Activated T-helper 1 cell treated with Interleukin-2 at 50 U/mL for 16 hours (primary cell): Measurements from ENCODE around the gene IZUMO4.
"Not testable (repeated sequence)": the region's sequence is repeated elsewhere in the genome, so short reads cannot be mapped to it uniquely, and the experiment has no call there.

Experiments used
- DNase-seq: peaks from one replicate; pipeline ENCODE4 v3.0.0-alpha.2; 2020; ENCODE audit warnings: low read depth

Gene IZUMO4

DNA sequence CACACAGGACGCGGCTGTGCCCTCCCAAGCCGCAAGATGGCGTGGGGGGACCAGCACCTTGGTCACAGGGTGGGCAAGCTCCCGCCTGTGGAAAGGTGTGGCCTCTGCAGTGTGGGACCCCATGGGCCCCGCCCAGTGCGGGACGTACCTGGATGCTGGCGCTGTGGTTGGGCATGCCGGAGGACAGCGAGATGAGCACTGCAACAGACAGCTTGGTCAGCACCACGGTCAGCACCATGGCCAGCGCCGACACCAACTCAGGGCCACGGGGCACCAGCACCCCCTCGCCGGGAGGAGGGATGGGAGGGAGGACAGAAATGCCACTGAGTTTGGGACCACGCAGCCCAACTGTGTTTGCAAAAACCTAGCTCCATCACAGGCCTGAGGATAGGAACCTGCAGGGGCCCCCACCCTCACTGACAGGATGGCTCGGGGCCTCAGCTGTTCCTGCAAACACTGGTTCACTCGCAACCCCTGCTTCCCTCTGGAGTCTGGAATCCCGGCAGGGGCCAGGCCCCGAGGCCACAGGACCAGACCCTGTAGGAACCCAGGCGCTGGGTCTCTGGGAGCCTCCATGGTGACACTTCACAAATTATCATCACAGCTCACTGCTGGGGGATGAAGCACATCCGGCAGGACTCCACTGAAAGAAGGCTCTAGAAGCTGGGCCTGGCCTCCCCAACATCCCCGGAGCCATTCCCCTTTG, 27.1 kb downstream of the IZUMO4 start:
- DNase-seq: no peak

DNA sequence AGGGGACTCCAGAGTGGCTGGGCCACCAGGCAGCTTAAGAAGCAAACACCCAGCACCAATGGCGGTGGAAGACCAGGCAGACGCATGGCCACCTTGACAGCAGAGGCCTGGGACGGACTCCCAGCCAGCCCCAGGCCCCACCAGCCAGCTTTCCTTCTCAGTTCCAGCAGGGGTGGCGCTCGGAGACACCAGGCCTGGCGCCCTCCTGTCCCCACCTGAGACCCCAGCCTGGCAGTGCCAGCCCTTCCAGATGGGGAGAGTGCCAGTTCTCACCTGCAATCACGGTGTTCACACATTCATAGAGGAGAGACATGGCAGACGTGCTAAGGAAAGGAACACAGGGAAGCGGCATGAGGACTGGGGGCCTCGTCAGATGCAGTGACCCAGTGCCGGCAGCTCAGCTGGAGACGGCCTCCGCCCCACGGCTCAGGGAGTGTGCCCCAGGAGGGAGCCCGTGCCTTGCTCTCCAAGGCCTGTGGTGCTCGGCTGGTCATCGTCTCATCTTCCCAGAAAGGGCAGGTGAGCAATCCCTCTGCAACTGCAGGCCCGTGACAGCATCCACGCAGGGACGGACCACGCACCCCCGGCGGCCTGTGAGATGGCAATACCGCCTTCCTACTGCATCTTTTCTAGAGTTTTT, 30.3 kb downstream of the IZUMO4 start:
- DNase-seq: no peak

DNA sequence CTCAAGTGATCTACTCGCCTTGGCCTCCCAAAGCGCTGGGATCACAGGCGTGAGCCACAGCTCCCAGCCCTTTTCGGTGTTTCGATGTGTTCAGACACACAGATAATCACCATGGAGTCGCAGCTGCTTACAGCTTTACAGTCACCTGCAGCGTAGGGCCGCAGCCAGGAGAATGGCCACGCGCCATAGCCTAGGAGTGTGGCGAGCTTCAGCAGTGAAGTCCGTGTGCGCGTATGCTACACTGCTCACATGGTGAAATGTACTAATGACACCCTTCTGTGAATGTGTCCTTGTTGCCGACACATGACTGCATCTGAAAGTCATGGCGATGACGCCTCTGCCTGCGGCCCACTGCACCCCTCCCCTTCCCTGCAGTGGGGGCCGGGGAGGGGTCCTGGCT, 31.0 kb downstream of the IZUMO4 start:
- DNase-seq: no peak

DNA sequence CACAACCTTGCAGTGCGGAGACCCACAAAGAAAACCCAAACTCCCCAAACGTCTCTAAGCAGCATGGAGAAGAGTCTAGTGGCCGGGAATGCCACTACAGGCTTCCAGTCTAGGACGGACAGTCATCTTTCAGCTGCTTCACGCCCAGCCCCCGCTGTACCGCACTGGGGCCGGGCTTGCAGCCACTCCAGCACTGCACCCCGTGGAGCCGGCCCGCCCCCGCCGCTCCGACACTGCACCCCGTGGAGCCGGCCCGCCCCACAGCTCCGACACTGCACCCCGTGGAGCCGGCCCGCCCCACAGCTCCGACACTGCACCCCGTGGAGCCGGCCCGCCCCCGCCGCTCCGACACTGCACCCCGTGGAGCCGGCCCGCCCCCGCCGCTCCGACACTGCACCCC, 31.5 kb downstream of the IZUMO4 start:
- not testable (repeated sequence) for DNase-seq

DNA sequence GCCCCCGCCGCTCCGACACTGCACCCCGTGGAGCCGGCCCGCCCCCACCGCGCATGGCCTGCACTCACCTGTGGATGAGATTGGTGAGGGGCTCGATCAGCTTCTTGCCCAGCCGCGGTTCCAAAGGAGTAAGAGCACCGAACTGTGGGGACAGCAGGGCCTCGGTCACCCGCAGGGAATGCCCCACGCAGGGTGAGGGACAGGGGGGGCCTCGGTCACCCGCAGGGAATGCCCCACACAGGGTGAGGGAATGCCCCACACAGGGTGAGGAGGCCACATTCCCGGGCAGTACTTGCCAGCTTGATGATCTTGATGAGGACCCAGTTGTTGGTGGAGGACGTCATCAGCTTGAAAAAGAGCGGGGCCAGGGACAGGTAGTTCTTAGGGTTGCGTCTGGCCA, 32.3 kb downstream of the IZUMO4 start:
- no peak for DNase-seq

DNA sequence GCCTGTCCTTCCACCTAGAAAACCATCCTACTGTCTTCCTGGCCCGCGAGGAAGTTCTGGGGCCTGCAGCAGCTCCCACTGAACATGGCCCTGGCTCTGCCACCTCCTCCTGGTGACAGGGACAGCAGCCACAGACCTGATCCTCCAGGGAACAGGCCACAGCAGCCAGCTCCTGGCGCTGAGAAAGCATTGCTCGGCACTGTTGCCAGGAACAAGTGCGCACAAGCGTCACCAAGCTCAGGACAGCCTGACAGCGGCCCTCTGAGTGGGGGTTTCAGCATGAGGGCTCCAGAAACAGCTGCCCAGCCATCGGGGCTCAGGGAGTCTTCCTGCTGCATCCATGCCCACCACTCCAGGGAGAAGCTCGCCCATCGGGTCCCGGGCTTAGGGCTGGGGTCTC, 32.8 kb downstream of the IZUMO4 start:
- DNase-seq: no peak

DNA sequence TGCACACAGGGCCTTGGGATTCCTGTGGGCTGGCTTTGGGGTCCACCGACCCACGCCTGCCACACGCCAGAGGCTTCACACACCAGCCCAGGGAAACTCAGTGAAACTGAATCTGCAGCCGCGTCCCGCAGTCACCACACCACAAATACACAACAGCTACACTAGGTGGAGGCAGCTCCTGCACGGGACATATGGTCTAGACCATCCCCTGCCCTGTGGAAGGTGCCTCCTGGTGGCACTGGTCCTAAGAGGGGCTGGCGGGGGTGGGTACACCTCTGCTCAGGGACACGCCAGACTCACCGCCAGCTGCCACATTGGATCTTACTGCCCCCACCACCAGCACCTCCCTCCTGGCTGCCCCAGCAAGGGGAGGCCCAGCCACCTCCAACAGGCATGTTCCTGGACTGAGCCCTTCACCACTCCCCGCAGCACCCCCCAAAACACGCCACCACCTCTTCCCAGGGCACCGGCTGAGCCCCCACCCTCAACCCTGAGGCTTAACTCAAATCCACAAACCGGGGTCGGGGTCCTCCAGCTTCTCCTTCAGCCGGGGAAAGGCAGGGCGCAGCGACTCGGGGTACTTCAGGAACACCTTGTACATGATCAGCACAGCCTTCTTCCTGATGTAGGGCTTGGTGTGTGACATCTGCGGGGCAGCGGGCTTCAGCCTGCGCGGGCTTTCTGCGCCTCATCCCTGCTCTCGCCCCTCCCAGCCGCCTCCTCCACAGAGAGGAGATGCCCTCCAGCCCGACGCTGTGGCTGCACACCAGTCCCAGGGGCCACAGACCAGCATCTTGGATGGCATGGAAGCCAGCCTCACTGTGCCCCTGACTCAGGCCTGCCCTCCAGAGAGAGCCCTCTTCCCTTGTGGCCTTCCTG, 33.4 kb downstream of the IZUMO4 start:
- DNase-seq: no peak

DNA sequence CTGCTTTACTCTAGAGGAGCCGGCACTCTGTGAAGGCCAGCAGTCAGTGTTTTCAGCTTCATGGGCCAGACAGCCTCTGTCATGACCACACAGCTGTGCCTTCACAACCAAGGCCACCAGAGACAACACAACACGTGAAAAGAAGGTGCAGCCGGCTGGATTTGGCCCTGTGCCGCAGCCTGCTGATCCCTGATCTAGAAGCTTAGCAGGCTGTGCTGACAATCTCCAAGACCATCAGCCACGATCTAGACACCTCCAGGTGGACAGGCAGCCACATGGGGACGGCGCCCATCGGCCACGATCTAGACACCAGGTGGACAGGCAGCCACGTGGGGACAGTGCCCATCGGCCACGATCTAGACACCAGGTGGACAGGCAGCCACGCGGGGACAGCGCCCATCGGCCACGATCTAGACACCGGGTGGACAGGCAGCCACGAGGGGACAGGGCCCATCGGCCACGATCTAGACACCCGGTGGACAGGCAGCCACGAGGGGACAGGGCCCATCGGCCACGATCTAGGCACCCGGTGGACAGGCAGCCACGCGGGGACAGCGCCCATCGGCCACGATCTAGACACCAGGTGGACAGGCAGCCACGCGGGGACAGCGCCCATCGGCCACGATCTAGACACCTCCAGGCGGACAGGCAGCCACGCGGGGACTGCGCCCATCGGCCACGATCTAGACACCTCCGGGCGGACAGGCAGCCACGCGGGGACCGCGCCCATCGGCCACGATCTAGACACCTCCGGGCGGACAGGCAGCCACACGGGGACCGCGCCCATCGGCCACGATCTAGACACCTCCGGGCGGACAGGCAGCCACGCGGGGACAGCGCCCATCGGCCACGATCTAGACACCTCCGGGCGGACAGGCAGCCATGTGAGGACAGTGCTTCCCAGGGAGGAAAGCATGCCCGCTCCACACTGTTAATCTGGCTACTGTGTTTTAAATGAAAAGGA, 34.6 kb downstream of the IZUMO4 start:
- not testable (repeated sequence) for DNase-seq

DNA sequence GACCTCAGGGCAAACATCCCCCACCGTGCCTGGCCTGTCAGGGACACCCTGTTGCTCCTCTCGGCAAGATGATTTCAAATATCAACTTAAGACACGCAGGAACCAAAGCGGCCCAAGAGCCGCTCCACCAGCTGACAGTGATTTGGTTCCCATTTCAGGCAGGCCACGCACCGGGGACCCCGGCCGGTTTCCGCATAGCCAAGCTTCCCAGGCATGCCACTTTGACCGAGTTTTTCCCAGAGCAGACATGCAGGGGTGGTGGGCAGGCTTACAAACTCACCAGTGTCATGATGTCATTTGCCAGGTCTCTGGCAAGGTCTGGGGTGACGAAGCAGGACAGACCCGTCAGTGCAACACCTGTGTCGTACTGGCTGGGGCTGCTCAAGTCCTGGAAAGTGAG, 35.5 kb downstream of the IZUMO4 start:
- no peak for DNase-seq

DNA sequence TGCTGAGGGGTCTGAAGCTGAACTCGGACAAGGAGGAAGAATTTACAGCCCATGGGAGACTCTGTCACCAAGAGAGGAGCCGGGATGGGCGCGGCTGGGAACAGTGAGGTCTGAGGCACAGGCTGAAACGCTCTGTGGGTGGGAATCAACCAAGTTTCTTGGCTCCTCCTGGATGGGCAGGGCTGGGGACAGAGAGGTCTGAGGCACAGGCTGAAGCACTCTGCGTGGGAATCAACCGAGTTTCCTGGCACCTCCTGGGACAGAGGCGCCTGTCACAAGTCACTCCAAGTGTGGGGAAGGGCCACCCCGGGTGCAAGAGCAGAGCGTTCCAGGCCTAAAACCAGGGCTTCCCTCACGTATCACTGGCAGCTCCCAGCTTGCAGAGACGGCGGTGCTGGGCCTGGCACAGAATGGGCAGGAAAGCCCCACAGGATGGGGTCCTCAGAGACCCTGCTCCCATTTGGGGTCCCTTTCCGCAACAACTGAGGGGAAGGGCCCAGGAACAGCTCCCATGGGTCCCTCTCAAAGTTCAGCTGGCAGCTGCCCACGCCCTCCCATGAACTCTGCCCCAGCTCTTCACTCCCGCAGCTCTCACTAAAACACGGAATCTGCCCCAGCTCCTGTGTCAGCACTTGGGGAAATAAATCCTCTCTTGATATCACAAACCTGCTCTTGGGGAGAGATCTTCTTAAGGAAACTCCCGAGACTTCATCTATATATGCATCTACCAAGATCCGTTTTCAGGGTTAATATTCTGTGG, 36.2 kb downstream of the IZUMO4 start:
- no peak for DNase-seq

DNA sequence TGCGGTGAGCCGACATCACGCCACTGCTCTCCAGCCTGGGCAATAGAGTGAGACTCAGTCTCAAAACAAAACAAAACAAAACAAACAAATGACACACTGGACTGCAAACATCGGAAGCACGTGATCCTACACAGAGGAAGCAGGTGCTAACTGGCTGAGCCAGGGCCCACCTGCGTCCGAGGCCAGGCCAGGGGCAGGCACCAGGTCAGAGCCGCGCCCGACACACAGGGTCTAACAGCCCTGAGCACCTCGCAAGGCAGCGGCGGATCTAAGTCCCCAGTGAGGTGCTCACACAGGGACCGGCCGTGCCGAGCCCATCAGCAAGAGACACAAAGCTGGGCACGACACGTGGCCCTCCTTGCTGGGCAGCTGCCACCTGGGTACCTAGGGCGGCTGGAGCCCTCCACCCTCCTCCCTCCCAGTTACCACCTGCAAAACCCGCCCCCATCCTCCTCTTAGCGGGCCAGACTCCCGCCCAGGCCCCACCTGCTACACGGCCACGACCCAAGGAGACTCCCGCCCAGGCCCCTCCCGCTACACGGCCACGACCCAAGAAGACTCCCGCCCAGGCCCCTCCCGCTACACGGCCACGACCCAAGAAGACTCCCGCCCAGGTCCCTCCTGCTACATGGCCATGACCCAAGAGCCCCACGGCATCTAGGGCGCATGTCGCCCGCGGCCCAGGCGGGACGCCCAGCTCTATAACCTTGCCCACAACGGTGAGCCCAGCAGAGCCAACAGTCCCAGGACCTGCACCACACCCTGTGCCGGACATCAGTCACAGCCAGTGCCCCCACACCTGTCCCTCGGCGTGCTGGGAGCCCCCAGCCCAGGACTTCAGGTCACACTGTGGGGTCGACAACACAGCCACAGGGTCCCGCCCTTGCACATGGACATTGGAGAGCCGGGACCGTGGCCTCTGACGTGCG, 39.0 kb downstream of the IZUMO4 start:
- DNase-seq: no peak

DNA sequence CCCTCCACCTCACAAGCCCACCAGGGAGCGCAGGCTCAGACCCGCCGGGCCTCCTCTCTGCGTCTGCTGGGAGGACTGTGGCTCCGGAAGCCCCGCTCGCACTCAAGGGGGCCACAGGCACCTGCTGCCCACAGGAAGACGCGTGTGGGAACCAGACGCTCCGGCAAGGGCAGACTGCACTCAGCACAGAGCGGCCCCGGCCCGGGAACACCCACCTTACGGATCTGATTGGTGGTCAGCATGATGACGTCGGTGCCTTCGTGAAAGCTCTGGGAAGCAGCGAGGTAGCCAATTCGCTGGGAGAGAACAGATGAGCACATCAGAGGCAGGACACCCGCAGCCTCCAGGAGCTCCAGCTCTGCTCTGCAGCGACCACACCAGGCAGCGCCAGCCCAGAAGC, 40.1 kb downstream of the IZUMO4 start:
- DNase-seq: no peak

DNA sequence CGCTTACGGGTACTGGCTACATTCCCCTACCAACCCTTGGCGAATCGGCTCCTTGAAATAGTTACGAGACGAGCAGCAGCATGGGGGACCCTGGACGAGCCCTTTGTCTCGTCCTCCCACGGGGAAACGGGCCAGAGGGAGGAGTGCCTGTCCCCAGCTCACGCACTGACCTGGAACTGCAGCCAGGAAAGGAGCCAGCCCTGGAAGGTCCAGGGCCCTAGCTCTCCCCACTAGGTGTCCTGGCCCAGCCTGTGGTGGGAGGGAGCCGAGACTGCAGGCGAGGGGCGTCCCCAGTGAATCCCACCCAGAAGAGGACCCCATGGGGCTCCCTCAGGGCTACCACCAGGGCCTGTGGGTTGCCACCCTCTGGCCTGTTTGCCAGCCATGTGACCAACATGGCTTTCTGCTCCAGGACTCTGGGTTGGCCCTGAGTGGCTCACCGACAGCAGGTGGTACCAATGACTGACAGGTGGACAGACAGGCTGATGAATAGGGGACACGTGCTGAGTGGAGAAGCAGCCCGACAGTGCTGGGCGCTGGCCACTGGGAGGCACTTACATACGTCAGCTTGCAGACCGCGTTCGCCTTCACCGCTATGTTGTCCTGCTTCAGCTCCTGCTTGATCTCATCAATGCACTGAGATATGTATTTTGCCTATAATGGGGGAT, 41.5 kb downstream of the IZUMO4 start:
- DNase-seq: no peak

DNA sequence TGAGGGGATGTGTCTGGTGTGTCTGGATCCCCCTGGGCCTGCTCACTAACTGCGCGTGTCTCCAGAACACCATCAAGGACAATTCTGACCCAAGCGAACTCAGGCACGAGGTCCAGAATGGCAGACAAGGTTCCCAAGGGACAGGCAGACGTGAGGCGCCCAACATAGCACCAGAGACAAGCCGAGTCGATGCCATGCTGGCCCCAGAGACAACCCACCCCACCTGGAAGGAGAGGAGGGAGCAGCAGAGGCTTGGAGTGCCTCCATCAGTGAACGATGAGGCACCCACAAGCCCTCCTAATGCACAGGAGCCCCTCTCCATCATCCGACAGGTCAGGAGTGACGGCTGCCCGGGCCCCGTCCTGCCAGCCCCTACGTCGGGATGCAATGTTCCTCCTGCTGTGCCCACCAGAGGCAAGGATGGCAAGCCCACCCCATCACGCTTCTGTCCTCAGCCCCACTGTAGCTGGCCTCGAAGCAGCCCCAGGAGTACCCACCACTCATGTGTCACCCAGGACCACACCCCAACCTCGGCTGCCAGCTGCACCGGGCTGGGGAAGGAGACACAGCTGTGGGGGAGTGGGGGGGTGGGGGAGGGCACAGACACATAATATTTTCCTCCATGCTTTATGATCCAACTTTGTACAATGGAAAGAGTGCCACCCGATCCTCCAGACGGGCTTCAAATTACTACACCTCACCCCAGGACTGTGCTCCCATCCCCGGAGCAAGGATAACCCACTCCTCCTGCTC, 42.8 kb downstream of the IZUMO4 start:
- no peak for DNase-seq

DNA sequence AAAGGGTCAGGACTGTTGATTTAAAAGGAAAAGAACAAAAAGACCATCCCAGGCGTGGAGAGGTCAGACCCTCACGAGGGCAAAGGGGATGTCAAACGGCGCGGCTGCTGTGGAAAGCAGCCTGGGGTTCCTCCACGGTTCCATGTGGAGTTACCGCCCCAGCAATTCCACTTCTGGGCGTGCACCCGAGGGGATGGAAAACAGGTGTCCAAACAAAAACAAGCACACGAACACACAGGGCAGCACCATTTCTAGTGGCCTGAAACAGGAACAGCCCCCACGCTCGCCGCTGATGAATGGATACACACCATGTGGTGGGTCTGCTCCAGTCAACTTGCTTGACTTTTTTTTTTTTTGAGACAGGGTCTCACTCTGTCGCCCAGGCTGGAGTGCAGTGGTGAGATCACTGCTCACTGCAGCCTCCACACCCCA, 43.4 kb downstream of the IZUMO4 start:
- DNase-seq: no peak

DNA sequence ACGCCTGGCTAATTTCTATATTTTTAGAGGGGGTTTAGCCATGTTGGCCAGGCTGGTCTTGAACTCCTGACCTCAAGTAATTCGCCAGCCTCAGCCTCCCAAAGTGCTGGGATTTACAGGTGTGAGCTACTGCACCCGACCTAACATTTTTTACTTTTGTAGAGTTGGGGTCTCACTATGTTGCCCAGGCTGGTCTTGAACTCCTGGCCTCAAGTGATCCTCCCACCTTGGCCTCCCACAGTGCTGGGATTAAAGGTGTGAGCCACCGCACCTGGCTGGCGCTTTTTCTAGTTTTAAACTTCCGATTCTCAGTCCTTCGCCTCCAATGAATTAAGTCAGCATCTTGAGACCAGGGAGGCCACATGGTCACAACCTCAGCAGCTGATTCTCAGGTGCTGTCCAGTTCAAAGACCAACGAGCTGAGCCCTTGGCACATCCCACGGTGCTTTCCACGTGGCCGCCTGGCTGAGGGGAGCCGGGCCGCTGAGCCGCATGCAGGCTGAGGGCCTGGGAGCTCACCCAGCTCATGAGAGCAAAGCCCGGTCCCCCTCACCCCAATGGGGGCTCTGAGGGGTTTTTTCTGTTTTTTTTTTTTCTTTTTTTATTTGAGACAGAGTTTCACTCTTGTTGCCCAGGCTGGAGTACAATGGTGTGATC, 45.6 kb downstream of the IZUMO4 start:
- no peak for DNase-seq

DNA sequence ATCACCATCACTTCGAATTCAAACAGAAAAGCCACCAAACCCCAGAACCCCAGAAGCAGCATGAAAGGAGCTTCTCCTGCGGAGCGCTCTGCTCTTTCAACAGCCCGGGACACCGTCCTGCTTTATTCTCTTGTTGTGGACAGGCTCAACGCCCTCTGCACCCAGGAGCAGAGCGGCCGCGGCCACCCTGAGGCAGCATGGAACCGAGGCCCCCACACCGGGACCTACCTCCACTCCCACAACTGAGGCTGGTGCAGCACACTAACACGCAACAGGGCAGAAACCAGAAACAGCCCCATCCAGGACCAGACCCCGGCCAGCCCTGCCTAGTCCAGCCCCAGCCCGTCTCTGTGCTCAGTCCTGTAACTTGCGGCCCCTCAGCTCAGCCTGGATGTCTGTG, 47.5 kb downstream of the IZUMO4 start:
- no peak for DNase-seq

DNA sequence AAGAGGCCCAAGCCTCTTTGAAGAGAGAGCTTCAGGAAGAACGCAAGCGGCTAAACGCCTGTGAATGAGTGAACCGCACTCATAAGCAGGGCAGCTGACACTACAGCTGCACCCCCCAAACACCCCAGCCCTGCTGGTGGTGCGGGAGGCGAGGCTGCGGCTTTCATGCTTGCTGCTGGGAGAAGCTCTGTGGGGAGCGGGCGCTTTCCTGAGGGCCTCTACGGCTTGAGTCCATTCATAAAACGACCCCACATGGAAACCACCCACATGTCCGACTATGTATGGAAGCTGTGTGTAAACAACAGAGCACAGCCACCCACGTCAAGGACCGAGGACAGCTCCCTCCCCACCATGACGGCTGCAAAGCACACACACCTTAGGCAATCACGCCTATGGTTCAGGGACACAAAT, 49.1 kb downstream of the IZUMO4 start:
- DNase-seq: no peak
